Breast epithelium (tissue), 4 donors: ENCODE results near the gene NFIX. TPM values are rescaled to one million over a fixed set of nuclear protein-coding genes. Genes with fewer than 3 reads are reported as not detected.

Source experiments
- DNase-seq, 2 donors: peaks; one replicate each; pipeline ENCODE4 v3.0.0-alpha.2; 2019; ENCODE audit warnings: low spot score in 2 of 2
- H3K27ac ChIP-seq, 2 donors: fragments of 200-600 bp; sonication (generic) in 1 of 2; one replicate each; pipeline ENCODE4 v1.5.1; 2016 to 2019; ENCODE audit warnings: mild to moderate bottlenecking in 1 of 2
- H3K27me3 ChIP-seq, 2 donors: fragments of 200-600 bp; sonication (generic) in 1 of 2; one replicate each; pipeline versions ENCODE4 v1.5.1 to v1.6.0; 2017 to 2019; ENCODE audit warnings: control low read depth in 1 of 2, mild to moderate bottlenecking in 1 of 2
- H3K36me3 ChIP-seq: fragments of 200-600 bp; one replicate; pipeline ENCODE4 v1.5.1; 2019
- H3K4me1 ChIP-seq, 2 donors: fragments of 200-600 bp; sonication (generic); one replicate each; pipeline ENCODE4 v1.5.1; 2016 to 2019; ENCODE audit warnings: control low read depth in 1 of 2
- H3K4me3 ChIP-seq, 3 donors: fragments of 200-600 bp; sonication (generic); 1 replicate in 2 of 3; 2 replicates in 1 of 3; pipeline ENCODE4 v1.5.1; 2016 to 2019; ENCODE audit warnings: mild to moderate bottlenecking in 3 of 3, moderate library complexity in 2 of 3
- H3K9me3 ChIP-seq, 2 donors: fragments of 200-600 bp; sonication (generic) in 1 of 2; one replicate each; pipeline ENCODE4 v1.5.1; 2016 to 2019; ENCODE audit warnings: control low read depth in 1 of 2
- CTCF ChIP-seq, 3 donors: fragments of 450-650 bp; IDR thresholded peaks; one replicate each; pipeline ENCODE4 v1.5.1; 2016 to 2017; ENCODE audit warnings: antibody characterized with exemption in 3 of 3, mild to moderate bottlenecking in 3 of 3, moderate library complexity in 3 of 3
- POLR2A ChIP-seq: fragments of 450-650 bp; IDR thresholded peaks from one replicate; pipeline ENCODE4 v1.6.1; 2016; ENCODE audit warnings: antibody characterized with exemption, mild to moderate bottlenecking, moderate library complexity
- POLR2AphosphoS5 ChIP-seq, 3 donors: sonication (generic); formaldehyde crosslinking; IDR thresholded peaks; one replicate each; pipeline ENCODE4 v1.6.1; 2017; ENCODE audit warnings: antibody characterized with exemption in 3 of 3
- intact Hi-C: fragments of 100-400 bp; cut with DNase I; formaldehyde crosslinking; loops from one replicate; pipeline ENCODE4 v1.15.1; 2023; ENCODE audit warnings: low total_unique reads
- total RNA-seq, 3 donors: library from RNA; depleted of rRNA; stranded (reverse); fragments of >200 nt; gene quantifications; one replicate each; pipeline ENCODE4 v1.1.0, GENCODE V29; 2016

The NFIX gene
- total RNA-seq, 3 donors from 2014 or later, result 43.6 to 53.9 (median 52.8) TPM

- H3K27me3 ChIP-seq, result no peaks in the 10 kb centered on the region
- H3K9me3 ChIP-seq, result no peaks in the 10 kb centered on the region
- H3K27ac ChIP-seq, result peak overlapping the region in 1 of 2 donors; percentile 23
- peaks cover 5% of the 10 kb centered on the region for H3K36me3 ChIP-seq
- peak overlapping the region in 2 of 3 donors; percentile 30 to 39 for H3K4me3 ChIP-seq
- TF ChIP-seq CTCF (IDR thresholded peaks at IDR 0.05), result no peak
- TF ChIP-seq POLR2A, result no peak
- TF ChIP-seq POLR2AphosphoS5 (IDR thresholded peaks at IDR 0.05), result no peak
- H3K4me1 ChIP-seq, result no peaks in the 10 kb centered on the region
- intact Hi-C loops, result loop anchor here (1.0 kb wide), 1 partner anchor 11 kb away; no protein-coding TSS in a partner anchor
- DNase-seq, result no peak
Observed at GRCh38 chr19:13135068-13136062, 140.1 kb downstream of the NFIX start.

DNA sequence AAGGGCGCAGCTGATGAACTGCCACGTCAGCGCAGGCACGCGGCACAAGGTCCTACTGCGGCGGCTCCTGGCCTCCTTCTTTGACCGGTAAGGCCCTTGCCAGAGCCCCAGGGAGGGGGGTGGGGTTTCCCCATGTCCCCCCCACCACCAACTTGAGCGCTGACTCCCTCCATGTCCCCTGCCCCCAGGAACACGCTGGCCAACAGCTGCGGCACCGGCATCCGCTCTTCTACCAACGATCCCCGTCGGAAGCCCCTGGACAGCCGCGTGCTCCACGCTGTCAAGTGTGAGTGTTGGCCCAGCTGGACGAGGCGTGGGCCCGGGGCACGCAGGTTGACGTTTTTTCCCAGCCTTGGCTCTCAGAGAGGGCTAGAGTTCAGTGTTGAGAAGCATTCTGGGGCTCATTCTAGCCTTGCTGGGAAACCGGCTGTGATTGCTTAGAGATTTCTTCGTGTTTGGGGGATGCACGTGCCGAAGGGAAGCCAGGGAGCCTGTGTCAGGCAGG is 142.1 kb downstream of the NFIX start:
- DNase-seq, result no peak
- H3K27me3 ChIP-seq, result no peaks in the 10 kb centered on the region
- peaks cover 5% of the 10 kb centered on the region for H3K36me3 ChIP-seq
- H3K4me3 ChIP-seq, result no peak overlapping the region
- H3K9me3 ChIP-seq, result no peaks in the 10 kb centered on the region
- no peak for TF ChIP-seq POLR2AphosphoS5 (IDR thresholded peaks at IDR 0.05)
- no peak for TF ChIP-seq CTCF (IDR thresholded peaks at IDR 0.05)
- TF ChIP-seq POLR2A, result no peak
- no peak overlapping the region for H3K27ac ChIP-seq
- no peaks in the 10 kb centered on the region for H3K4me1 ChIP-seq
- intact Hi-C loops, result no loop called here

DNA sequence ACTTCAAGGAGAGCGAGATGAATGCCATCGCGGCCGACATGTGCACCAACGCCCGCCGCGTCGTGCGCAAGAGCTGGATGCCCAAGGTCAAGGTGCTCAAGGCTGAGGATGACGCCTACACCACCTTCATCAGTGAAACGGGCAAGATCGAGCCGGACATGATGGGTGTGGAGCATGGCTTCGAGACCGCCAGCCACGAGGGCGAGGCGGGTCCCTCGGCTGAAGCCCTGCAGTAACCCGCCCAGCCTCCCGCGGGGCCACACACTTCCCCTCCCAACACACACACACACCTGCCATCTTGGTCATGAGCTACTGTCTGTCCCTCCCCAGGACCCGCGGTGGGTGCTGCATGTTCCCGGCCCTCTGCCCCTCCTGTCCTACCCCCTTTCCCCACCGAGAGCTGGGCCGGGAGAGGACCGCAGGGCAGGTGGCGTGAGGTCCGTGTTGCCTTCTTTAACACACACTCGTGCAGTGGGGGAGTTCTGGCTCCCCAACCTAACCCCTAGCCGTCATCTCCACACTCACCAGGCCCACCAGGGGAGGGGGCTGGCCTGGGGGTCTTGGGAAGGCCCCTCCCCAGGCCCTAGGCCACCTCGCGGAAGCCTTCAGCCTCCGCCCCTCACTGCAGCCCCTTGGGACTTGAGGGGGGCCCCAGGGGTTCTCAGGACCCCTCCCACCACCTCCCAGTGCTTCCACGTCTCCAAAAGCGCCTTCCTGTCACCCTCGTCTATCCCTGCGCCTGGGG is 143.1 kb downstream of the NFIX start:
- TF ChIP-seq POLR2AphosphoS5 (IDR thresholded peaks at IDR 0.05) (no peak), CTCF (IDR thresholded peaks at IDR 0.05) (no peak), POLR2A (no peak)
- Histone ChIP-seq H3K9me3 (no peaks in the 10 kb centered on the region), H3K4me1 (no peaks in the 10 kb centered on the region), H3K27ac (no peak overlapping the region), H3K4me3 (no peak overlapping the region), H3K36me3 (peaks cover 5% of the 10 kb centered on the region), H3K27me3 (no peaks in the 10 kb centered on the region)
- intact Hi-C loops, result no loop called here
- DNase-seq, result no peak

GRCh38 chr19:13138916-13139198 is 143.6 kb downstream of the NFIX start:
- Histone ChIP-seq H3K4me1 (no peaks in the 10 kb centered on the region), H3K36me3 (peaks cover 5% of the 10 kb centered on the region), H3K9me3 (no peaks in the 10 kb centered on the region), H3K27ac (no peak overlapping the region), H3K4me3 (no peak overlapping the region), H3K27me3 (no peaks in the 10 kb centered on the region)
- no peak for DNase-seq
- intact Hi-C loops, result no loop called here
- TF ChIP-seq CTCF (IDR thresholded peaks at IDR 0.05) (no peak), POLR2AphosphoS5 (IDR thresholded peaks at IDR 0.05) (no peak), POLR2A (no peak)
